Transverse colon (tissue), 4 donors: ENCODE measurements around the gene PHACTR4.

Source experiments
- POLR2A ChIP-seq: fragments of 450-650 bp; IDR thresholded peaks from one replicate; pipeline ENCODE4 v1.6.1; 2016; ENCODE audit warnings: antibody characterized with exemption, mild to moderate bottlenecking, moderate library complexity
- POLR2AphosphoS5 ChIP-seq, 3 donors: sonication (generic); formaldehyde crosslinking; IDR thresholded peaks; one replicate each; pipeline ENCODE4 v1.6.1; 2016; ENCODE audit warnings: antibody characterized with exemption in 3 of 3
- TF ChIP-seq, protein P1 (sequence below), 5 experiments: fragments of 200-600 bp in 3 of 5; fragments of 450-650 bp in 2 of 5; sonication (generic) in 3 of 5; IDR thresholded peaks; 1 replicate in 2 of 5; 2 replicates in 3 of 5; pipeline ENCODE4 v1.5.1; 2016 to 2017; ENCODE audit warnings: antibody characterized with exemption in 5 of 5, inconsistent platforms in 3 of 5, mild to moderate bottlenecking in 2 of 5, moderate library complexity in 1 of 5

DNA sequence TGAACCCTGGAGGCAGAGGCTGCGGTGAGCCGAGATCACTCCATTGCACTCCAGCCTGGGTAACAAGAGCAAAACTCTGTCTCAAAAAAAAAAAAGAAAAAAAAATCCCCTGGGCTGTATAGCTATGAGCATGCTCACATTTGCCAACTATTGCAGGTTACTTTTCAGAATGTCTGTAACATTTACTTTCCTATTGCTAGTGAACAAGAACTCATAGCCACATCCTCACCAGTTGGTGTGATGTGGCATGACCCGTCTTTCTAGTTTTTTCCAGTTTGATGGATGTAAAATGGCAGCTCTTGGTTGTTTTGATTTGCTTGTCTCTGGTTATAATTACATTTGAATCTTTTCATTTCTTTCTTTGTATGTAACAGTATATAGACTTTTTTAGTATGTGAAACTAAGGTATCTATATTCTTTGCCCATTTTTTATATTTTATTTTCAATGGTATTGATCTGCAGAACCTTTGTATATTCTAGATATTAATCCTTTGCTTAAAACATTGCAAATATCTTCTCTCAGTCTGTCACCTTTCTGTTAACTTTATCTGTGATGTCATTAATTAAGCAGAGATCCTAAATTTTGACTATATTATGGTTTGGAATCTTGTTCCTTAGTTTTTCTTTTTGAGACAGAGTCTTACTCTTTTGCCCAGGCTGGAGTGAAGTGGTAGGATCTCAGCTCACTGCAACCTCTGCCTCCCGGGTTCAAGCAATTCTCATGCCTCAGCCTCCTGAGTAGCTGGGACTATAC is 29.1 kb upstream of the PHACTR4 start:
- no peak for TF ChIP-seq POLR2AphosphoS5 (IDR thresholded peaks at IDR 0.05)
- TF ChIP-seq, protein P1, sequence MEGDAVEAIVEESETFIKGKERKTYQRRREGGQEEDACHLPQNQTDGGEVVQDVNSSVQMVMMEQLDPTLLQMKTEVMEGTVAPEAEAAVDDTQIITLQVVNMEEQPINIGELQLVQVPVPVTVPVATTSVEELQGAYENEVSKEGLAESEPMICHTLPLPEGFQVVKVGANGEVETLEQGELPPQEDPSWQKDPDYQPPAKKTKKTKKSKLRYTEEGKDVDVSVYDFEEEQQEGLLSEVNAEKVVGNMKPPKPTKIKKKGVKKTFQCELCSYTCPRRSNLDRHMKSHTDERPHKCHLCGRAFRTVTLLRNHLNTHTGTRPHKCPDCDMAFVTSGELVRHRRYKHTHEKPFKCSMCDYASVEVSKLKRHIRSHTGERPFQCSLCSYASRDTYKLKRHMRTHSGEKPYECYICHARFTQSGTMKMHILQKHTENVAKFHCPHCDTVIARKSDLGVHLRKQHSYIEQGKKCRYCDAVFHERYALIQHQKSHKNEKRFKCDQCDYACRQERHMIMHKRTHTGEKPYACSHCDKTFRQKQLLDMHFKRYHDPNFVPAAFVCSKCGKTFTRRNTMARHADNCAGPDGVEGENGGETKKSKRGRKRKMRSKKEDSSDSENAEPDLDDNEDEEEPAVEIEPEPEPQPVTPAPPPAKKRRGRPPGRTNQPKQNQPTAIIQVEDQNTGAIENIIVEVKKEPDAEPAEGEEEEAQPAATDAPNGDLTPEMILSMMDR (IDR thresholded peaks at IDR 0.05) = no peak
- no peak for TF ChIP-seq POLR2A
